GM19043 (cell line): ENCODE results near the gene SEPSECS.
A peak's percentile ranks its signal among the peaks of the same experiment; 100 is the strongest.

Experiments
- ATAC-seq: cut with Tn5 transposase; IDR thresholded peaks from one replicate; pipeline ENCODE4 v1.9.1; 2021; ENCODE audit warnings: low read depth; ENCODE audit not compliant: unreplicated experiment

Gene SEPSECS

DNA sequence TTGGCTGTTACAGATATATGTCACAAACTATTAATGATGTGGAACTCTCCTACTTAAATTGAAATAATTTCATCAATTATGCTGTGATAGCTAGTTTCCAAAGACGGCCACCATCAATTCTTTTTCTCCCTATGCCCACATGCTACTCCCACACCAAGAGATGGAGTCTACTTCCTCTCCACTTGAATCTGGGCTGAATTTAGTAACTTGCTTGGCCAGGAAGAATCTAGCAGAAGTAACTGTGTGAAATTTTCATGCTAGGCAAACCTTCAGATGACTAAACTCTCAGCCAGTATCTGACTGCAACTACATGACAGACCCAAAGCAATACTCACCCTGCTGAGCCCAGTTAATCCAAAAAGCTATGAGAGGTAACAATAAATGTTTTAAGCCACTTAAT lies 3.2 kb downstream of the SEPSECS start:
- no peak for ATAC-seq

- no peak for ATAC-seq
These were observed 4.3 kb downstream of the SEPSECS start for GRCh38 chr4:25155947-25156346.

DNA sequence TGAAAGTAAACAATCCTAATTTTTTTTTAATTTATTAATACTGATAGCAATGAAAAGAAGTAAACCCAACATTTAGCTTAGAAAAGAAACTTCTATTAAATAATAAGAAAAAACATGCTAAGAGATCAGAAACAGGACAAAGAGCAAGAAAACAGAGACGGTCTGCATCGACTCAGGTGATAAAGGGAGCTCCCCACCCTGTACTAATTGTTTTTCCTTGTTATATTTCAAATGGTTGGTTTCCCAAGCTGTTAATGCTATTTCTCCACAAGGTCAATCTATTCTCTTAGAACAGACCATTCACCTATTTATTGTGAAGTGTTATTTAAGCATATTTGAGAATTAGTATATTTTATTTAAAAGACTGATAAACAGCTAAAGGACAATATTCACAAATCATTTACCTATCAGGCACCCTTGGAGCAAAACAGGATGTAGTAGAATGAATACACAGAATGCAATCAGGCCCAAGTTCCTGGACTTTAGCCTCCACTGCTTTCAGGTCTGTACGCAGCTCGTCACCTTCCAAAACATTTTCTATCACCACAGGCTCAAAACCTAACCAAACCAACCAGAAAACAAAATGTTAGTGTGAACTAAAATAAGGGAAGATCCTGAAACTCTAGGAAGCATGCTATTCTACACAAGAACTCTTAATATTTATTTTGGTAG lies 5.5 kb downstream of the SEPSECS start:
- ATAC-seq: no peak

GRCh38 chr4:25146076-25146475 lies 14.2 kb downstream of the SEPSECS start:
- ATAC-seq: no peak

DNA sequence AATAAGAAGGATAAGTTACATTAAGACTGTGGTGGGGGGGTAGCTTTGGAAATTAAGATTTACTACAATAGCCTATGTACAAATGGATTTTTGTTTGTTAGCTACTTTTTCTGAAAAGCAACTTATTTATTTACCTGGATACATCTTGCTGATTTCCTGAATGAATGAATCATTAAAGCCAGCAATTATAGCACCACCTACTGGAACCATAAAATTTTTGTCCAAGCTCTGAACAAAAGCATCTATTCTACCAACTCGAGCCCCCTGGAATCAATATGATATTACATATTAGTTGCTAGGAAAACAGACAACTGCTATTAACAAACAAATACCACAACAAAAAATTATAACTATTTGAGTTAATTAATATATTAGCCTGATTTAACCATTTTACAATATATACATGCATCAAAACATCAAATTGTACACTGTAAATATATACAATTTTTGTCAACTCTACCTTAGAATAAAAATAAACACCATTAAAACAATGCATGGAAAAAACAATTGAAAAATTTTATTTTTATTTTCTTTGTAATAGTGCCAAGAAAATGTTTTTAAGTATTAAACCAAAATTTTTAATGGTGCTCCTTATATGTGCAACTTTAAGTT lies 15.3 kb downstream of the SEPSECS start:
- no peak for ATAC-seq

GRCh38 chr4:25142468-25142867 lies 17.8 kb downstream of the SEPSECS start:
- no peak for ATAC-seq

DNA sequence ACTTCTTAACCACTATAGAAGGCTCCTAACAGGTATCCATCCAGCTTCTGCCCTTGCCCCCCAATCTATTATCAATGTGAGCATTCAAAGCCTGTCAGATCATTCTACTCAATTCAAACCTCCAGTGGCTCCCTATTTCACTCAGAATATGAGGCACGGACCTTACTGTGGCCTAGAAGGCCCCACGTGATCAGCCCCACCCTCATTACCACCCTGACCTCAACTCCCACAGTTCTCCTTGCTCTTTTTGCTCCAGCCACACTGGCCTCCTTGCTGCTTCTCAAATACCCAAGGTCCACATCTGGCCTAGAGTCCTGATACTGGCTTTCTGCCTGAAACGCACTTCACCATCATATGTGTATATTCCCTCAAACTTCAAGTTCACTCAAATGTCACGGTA lies 18.7 kb downstream of the SEPSECS start:
- no peak for ATAC-seq

GRCh38 chr4:25133132-25133531 lies 27.1 kb downstream of the SEPSECS start:
- no peak for ATAC-seq

DNA sequence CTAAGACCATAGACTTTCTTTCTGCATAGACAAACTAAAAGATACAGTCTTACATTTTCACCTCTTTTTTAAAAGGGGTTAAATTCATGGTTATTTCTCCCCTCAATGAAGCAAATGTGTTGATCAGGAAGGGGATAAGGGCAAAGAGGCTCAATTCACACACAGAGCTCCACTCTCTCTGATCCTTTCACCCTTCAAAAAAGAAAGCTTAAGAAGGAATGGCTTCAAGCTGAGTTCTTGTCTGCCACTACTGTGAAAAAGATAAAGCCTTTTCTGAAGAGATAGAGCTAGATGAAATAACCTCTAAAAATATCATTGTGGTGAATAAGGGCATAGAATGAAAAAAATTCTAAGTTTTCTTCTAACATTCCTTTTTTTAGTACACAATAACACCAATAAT lies 28.3 kb downstream of the SEPSECS start:
- no peak for ATAC-seq

- no peak for ATAC-seq
These were observed 28.9 kb downstream of the SEPSECS start for GRCh38 chr4:25131381-25131780.

- ATAC-seq: no peak
These were observed 30.3 kb downstream of the SEPSECS start for GRCh38 chr4:25129917-25130316.

GRCh38 chr4:25128671-25129070 lies 31.6 kb downstream of the SEPSECS start:
- no peak for ATAC-seq

GRCh38 chr4:25123236-25123635 lies 37.0 kb downstream of the SEPSECS start:
- ATAC-seq: peak; percentile 93

GRCh38 chr4:25120146-25120940 lies 39.9 kb downstream of the SEPSECS start:
- ATAC-seq: no peak

DNA sequence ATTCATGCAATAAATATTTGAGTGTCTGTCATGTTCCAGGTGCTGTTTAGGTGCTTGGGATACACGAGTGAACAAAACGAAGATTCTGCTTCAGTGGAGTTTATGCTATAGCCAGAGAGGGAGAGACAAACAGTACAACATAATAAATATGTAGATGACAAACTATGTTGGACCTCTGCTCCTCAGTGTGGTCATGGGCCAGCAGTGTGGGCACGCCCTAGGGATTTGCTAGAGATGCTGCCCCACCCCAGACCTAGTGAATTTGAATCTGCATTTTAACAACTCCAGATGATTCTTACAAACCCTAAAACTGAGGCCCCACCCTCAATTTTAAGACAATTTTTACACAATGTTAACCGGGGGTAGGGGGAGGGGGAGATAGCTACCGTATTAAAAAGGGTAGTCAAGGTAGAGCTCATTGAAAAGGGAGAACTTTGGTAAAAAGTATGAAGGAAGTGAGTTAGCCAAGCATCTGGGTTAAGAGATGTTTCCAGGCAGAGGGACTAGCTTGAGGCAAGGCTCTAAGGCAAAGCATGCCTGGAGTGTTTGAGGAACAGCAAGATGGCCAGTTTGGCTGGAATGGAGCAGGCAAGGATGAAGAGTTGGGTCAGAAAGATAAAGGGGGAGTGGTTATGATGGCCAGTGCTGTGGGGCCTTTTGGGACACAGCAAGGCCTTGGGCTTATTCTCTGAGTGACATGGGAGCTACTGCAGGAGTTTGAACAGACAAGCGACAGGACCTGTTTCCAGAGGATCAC lies 42.4 kb downstream of the SEPSECS start:
- ATAC-seq: no peak

GRCh38 chr4:25117274-25117673 lies 43.0 kb downstream of the SEPSECS start:
- no peak for ATAC-seq

- no peak for ATAC-seq
These were observed 46.0 kb downstream of the SEPSECS start for GRCh38 chr4:25113915-25114904.

- no peak for ATAC-seq
These were observed 47.3 kb downstream of the SEPSECS start for GRCh38 chr4:25112995-25113380.

- no peak for ATAC-seq
These were observed 47.8 kb downstream of the SEPSECS start for GRCh38 chr4:25112366-25112994.
